HG03139 (cell line): ENCODE data around the gene MGLL.

ENCODE experiments used
- ATAC-seq: cut with Tn5 transposase; IDR thresholded peaks from one replicate; pipeline ENCODE4 v1.9.1; 2021; ENCODE audit not compliant: unreplicated experiment

MGLL gene

DNA sequence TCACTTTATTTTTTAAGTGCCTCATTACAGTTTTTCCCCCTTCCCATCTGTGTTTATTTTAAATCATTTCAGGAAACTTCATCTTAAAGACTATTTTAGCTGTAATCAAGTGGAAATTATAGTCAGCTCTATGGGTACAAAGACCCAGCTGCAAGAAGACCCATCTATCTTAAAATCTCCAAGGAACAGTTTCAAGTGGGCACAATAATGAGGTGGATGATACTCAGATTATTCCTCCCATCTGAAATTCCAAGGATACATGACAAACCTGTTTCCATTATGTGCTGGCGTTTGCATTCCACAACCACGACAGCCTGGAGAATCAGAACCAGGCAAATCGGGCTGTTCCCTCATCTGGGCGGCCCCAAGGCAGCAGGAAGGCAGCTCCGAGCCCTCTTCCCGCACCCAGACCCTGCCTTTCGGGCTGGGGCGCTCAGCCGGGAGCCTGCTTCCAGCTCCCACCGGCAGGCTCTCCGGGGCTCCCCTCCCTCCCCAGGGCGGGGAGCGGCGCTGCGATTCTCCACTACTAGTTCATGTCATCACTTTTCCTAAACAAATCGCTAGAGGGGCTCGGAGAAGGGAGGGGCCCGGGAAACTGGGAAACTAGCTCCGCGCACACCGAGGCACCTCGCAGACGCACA lies at the start of gene MGLL:
TSS of gene MGLL (minus strand) at position 475 of the 641 bp plus-strand sequence. CDS start at position 278, 197 bp downstream.
- ATAC-seq: no peak

DNA sequence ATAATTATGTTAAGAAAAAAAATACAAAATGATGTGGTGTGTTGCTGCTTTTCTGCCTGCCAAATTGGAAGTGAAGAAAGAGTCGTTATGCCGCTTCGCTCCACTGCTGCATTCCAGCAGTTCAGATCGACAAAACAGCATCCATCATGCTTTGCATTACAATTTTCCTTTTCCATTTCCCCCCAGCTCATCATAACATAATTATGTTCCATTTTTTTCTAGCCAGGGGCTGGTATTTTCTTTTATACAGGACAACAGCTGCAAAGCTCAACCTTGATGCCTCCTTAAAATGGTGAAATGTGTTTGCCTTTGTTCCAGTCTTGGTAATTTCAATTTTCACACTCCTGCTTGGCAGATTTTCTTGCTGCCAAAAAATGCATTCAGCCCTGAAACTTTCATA lies 47.8 kb upstream of the MGLL start:
- no peak for ATAC-seq

DNA sequence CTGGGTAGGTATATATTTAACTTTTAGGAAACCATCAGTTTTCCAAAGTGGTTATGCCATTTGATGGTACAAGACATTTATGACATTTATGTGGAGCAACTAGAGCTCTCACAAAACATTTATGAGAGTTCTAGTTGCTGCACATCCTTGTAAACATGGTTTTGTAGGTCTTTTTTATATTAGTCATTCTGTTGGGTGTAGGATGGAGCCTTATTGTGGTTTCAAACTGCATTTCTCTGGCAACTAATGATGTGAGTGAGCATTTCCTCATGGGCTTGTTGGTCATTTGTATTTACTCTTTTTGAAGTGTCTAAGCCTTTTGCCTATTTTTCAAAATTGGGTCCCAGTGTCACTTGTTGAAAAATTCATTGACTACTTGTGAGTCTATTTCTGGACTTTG lies 45.7 kb upstream of the MGLL start:
- ATAC-seq: no peak

DNA sequence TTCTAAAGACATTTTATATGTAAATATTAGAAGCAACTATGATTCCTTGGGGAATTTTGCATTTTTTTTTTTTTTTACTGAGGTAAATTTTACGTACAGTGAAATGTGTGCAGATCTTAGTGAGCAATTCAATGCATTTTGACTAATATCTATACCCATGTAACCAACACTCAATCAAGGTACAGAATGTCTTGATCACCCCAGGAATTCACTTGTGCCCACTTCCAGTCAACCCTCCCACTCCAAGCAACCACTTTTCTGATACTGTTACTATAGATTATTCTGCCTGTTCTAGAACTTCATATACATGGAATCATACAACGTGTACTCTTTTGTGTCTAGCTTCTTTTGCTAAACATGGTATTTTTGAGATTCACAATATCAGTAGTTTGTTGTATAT lies 45.1 kb upstream of the MGLL start:
- no peak for ATAC-seq

DNA sequence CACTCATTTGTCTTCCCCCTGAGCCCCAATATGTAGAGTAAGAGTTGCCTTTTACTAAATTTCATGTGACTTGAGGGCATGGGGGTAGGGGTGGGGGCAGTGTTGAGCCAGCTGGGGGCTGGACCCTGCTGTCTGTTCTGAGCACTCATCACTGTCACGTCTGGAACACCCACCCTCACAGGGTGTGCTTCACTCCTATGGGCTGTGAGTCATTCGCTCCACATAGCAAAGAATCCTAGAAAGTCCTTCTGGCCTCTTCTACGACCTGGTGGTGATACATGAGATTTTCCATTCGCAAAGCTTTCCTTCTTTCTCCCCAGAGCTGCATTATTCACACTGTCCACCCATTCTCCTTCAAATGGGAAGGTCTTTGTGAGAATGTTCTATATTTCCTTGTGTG lies 43.6 kb upstream of the MGLL start:
- no peak for ATAC-seq

DNA sequence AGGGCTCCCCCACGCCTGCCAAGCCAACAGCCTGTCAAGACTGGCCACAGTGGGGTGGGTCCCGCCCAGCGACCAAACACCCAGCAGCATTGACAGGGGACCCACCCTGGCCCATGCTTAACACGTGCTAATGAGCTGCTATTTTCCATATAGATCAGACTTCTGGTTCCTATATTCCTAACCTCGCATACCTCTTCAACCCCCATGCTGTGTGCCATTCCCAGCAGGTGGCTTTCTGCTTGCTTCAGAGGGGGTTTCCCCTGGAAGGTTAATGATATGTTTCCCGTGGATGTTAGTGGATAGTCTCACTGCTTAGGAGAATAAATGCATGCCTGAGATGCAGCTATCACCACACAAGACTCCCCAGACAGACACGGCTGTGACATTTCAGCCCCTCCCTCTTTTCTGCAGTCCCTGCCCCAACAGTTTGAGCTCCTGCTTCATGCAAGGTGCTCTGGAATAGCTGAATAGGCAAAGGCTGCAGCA lies 37.9 kb upstream of the MGLL start:
- no peak for ATAC-seq

DNA sequence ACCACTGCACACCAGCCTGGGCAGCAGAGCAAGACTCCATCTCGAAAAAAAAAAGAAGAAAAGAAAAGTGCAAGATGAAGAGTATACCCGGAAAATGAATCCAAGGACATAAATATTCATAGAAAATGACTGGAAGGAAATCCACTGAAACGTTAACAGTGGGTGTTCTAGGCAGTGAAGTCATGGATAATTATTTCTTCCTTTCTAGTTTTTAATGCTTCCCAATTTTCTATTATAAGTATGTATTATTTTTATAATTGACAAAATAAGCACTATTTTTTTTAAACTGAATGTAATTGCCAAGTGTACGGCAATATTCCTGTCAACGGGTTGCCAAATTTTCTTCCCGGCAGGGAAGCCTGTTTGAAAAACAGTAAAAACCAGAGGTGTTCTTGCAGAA lies 37.4 kb upstream of the MGLL start:
- ATAC-seq: no peak

DNA sequence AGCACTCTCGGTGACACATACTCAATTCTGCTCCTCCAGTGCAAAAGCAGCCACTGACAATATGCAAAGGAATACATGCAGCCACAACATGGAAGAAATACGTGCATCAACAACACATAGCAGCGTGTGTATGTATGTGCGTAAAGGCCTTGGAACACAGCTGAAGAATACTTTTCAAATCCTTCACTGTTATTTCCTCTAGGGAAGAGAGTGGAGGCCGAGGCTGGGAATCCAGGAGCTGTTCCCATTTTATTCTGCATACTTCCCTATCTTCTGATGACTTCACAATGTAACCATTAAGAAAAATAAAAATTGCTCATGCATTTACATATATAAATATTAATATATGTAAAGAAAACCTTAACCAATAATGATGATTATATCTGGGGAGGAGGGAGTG lies 36.6 kb upstream of the MGLL start:
- no peak for ATAC-seq

DNA sequence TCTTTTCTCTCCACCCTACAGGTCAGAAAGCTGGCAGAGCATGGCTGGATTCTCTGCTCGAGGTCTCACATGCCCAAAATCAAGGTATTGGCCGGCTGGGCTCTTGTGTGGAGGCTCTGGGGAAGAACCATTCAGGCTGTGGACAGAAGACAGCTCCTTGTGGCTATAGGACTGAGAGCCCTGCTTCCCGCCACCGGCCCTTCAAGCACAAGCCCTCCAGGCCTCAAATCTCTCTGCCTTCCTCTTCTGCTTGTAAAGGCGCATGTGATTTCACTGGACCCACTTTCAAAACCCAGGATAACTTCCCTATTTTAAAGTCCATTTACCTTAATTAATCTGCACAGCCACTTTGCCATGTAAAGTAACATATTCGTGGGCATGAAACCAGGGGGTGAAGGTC lies 36.2 kb upstream of the MGLL start:
- ATAC-seq: no peak

DNA sequence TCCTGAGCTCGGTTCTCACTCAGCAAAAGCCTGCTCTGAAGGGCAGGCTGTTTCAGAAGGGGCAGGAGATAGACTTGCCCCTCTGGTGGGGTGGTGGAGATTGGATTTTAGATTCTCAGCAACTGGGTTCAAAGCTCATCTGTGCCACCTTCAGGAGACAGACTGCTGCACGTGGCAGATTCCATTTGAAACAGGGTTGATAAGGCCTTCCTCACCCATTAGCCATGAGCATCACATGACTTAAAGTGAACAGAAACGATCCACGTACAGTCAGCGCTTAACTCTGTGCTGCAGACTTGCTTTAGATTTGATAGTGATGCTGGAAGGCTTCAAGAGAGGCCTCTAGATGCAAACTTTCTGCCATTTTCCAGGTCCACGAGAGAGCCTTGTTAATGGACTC lies 35.0 kb upstream of the MGLL start:
- ATAC-seq: no peak

DNA sequence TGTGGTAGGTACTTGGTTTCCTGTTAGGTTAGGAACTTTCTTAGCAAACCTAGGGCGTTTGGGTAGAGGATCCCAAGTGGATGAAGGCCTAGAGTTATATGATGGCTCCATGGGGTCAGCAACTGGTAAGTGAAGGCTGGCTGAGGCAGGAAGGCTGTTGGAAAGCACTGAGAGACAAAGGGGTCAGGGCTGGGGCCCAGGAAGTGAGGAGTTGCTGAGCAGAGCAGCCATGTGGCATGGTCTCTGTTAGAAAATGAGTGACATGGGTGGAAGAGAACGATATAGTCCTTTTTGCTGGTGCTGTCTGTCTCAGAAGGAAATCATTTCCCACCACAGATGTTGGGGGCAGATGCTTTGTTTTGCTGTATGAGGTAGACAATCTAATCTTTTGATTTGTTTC lies 34.5 kb upstream of the MGLL start:
- ATAC-seq: no peak

DNA sequence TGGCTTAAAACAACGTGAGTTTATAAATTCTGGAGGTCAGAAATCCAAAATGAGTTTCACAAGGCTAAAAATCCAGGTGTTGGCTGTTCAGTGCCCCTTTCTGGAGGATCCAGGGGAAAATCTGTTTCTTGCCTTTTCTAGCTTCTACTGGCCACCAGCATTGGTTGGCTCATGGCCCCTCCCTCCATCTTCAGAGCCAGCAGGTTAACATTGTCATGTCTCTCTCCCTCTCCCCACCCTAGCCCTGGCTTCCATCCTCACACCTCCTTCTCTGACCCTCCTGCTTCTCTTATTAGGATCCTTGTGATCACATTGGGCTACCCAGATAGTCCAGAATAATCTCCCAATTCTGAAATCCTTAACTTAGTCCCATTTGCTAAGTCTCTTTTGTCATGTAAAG lies 32.9 kb upstream of the MGLL start:
- ATAC-seq: no peak

DNA sequence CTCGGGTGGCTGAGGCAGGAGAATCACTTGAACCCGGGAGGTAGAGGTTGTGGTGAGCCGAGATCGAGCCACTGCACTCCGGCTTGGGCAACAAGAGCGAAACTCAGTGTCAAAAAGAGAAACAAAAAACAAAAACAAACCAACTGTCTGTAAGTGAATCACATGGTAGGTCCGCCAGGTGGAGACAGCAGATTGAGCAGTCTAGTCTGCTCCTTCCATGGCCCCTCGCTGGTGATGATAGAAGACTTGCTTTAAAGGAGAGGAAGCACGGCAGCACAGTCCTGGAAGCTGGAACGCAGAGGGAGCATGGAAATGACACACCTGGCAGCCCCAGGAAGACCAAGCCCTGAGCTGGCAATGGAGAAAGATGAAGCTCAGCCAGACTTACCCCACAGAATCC lies 31.4 kb upstream of the MGLL start:
- no peak for ATAC-seq

DNA sequence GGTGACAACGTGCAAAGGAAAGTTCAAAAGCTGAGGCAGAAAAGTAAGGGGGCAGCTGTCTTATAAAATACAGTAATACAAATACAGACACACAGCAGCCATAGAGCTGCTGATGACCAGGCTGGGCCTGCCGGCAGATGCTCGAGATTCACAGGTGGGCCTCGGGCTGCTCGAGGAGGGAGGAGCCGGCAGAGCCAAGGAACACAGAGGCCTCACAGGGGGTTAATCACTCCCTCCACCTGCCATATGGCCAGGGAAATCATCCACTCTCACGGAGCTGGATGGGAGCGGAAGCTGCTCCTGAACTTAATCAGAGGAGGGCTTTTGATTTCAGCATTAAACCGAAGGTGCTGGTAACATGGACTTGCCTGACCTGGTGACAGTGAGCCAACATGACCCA lies 29.6 kb upstream of the MGLL start:
- no peak for ATAC-seq

DNA sequence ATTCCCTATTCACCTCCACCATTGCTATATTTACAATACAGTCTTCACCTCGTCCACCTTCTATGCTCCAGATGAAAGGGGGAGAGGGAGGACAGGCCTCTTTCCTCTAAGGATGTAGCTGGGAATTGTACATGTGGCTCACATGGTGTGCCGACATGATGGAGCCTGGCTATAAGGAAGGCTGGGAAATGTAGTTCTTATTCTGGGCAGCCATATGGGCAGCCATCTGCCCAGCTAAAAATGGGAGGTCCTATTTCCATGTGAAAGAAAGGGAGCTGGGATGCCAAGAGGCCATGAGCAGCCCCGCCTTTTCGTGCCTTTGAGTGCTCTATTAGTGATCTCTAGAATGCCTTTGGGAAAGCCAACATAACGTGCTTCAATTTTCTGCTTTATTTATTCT lies 27.1 kb upstream of the MGLL start:
- no peak for ATAC-seq

DNA sequence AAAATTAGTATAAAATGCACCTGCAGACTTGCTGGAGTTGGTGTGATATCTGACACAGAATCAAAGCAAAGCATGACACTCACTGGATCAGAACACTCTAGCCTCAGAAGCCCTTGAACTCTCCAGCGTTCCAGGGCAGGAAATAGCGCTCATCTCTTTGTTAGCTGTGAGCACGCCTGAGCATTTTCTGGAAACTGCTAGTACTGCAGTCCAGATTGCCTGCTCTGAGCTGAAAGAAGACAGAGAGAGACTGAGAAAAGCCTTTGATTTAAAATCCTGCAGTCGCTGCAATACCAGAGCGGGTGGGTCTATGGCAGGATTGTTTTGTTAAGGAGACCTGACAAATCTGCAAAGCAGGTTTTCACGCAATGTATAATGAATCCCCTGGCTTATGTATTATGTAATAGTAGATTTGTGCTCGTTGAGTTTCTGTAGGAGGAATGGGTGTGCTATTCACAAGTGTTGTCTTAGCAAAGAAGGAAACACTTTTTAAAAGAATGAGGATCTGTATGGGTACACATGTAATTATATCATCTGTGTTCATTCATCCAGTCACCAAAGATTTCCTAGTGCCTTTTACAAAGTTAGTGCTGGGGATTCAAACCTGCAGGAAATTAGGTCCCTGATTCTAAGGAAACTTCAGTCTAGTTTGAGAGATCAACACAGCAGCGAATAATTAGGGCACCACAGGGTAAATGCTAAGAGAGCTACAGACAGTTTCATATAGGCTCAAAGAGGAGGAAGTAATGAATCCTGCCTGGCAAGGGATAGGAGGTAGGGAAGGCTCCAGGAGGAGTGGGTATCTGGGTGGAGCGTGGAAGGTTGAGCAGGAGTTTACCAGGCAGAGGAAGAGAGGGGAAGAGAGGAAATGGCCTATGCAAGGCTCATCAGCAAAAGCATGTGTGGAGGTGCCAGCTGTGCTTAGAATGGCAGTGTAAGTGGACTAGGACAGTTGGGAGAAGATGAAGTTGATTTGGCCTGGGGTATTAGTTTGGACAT lies 26.1 kb upstream of the MGLL start:
- no peak for ATAC-seq

DNA sequence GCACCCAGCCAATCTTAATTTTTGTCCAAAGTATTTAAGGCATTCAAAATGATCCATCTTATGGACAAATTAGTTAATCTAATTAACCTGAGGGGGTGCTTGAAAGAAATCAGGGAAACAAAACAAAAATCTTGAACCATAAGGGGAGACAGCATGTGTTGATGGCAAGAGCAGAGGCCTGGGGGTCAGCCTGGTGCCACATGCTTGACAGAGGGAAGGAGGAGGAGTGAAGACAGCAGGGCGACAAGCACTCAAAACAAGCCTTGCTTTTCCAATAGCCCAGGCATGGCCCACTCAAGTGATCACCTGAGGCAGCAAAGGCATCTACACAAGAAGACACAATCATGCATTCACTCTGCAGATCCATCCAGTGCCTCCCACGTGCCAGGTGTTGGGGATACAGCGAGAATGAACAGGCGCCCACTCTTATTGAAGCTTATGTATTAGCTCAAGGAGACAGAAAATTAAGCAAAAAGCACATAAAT lies 25.0 kb upstream of the MGLL start:
- ATAC-seq: no peak

DNA sequence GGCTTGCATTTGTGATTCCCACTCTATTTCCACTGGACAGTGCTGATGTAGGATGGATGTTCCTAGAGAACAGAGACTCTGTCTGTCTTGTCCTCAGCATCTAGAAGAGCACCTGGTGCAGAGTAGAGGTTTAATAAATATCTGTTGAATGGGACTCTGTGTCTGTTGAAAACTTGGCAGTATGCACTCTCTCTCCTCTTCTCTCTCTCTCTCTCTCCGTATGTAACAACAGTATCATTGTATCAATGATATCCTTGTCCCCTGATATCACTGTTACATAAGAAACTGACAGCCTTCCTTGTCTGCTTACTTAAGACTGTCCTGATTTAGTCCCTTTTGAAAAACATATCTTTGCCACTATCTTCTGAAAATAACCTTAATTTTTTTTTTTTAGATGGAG lies 24.3 kb upstream of the MGLL start:
- no peak for ATAC-seq

DNA sequence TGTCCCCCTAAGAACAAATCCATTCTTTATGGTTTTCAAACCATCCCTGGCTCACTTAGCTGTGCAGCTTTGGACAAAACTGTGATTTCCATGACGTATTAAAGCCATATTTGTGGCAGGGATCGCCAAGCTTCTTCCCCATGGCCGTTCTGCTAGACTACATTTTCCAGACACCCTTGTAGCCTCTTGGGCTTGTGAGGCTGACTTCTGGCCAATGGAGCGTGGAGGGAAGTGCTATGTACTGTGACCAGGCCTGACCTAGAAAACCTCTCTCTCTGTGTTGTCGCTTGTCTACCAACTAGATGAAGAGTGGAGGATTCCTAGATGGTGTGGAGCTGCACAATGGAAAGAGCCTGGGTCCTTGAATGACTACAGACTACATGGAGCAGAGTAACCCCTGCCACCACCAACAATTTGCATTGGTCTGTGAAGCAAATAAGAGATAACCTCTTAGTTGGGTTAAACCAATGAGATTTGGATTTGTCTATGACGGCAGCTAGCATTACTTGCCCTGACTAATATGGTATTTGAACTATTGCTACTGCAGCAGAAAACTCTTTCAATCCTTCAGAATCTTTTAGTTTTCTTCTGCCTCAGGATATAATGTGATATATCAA lies 22.1 kb upstream of the MGLL start:
- no peak for ATAC-seq

DNA sequence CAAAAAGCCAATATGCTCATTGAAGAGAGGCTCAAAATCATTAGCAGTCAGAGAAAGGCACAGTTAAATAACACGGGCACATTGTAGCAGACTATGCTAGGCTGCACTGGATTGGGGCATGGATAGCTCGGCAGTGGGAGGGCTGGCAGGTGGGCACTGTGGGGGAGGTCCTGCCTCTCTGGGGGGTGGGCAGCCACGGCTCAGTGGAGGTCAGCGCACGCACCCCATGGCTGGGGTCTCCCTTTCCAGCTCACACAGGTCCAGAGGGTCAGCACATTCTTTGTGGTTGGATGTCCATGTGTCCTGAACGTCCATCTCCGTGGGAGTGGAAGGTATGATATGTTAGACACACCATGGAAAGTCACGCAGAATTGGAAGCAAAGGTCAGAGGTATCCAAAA lies 18.4 kb upstream of the MGLL start:
- ATAC-seq: no peak

DNA sequence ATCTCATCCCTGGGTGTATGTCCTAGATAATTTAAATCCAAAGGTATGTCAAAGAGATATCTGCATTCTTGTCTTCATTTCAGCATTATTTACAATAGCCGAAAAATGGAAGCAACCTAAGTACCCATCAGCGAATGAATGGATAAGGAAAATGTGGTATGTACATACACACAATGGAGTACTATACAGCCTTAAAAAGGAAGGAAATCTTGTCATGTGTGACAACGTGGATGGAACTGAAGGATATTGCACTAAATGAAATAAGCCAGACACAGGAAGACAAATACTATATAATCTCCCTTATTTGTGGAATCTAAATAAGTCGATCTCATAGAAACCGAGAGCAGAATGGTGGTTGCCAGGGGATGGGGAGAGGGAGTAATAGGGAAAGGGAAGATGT lies 16.8 kb upstream of the MGLL start:
- no peak for ATAC-seq
